BJ (cell line): ENCODE results near the gene LANCL3. TPM values are rescaled to one million over a fixed set of nuclear protein-coding genes. Genes with fewer than 3 reads are reported as not detected.

Source experiments
- CTCF ChIA-PET: fragments of 350-600 bp; formaldehyde crosslinking; extraction: SDS; loops from one replicate; lab custom pipeline; 2021; ENCODE audit warnings: antibody characterized with exemption, inconsistent platforms; lab: Yijun Ruan, JAX
- POLR2A ChIA-PET: fragments of 300-600 bp; sonication (Branson Sonifier 250); formaldehyde crosslinking; extraction: SDS; loops from one replicate; lab custom pipeline; 2021; ENCODE audit warnings: antibody characterized with exemption; lab: Charles Lee
- DNase-seq: peaks from one replicate; pipeline ENCODE4 v3.0.0-alpha.2; 2011; ENCODE audit warnings: low read depth
- H3K27me3 ChIP-seq: 2 replicates; pipeline ENCODE4 v1.6.0; 2011; ENCODE audit warnings: low read length; ENCODE audit not compliant: control insufficient read depth, insufficient read depth
- H3K36me3 ChIP-seq: 2 replicates; pipeline ENCODE4 v1.5.1; 2011; ENCODE audit warnings: low read length; ENCODE audit not compliant: control insufficient read depth, insufficient read depth
- H3K4me3 ChIP-seq: 2 replicates; pipeline ENCODE4 v1.5.1; 2011; ENCODE audit warnings: low read depth, mild to moderate bottlenecking, control low read depth, low read length
- CTCF ChIP-seq: IDR thresholded peaks from 2 replicates; pipeline ENCODE4 v1.5.1; 2011; ENCODE audit warnings: low read depth, mild to moderate bottlenecking, control low read depth, inconsistent platforms, low read length, moderate library complexity; ENCODE audit not compliant: insufficient read depth
- polyA plus RNA-seq: library from polyadenylated mRNA; depleted of rRNA; stranded (reverse); fragments of >200 nt; gene quantifications from 2 replicates; pipeline ENCODE4 v1.2.3, GENCODE V29; 2011

The LANCL3 gene
- polyA plus RNA-seq, 1 experiment, result not detected

- Histone ChIP-seq H3K4me3 (no peak overlapping the region), H3K27me3 (no peaks in the 10 kb centered on the region), H3K36me3 (no peaks in the 10 kb centered on the region)
- ChIA-PET CTCF (no interaction called here), POLR2A (no interaction called here)
- no peak for DNase-seq
- no peak for TF ChIP-seq CTCF
These were observed 105.8 kb downstream of the LANCL3 start for GRCh38 chrX:37677243-37677642.

DNA sequence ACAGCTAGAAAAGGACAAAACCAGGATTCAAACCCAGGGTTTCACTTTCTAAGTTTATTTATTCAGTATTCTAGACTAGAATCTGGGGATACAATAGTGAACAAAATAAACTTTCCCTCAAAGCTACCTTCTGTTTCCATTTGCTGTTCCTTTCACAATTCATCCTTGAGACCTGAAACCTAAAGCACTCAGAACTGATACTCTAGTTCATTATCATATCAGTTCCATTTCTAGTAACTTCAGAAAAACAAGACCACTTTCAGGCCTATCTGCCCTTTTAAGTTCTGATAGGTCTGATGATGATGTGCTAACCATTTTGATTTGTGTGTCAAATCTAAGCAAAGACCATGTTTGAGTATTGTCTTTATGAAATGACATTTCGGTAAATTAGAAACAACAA is 106.3 kb downstream of the LANCL3 start:
- ChIA-PET POLR2A (no interaction called here), CTCF (no interaction called here)
- DNase-seq, result no peak
- no peaks in the 10 kb centered on the region for H3K36me3 ChIP-seq
- H3K27me3 ChIP-seq, result no peaks in the 10 kb centered on the region
- no peak overlapping the region for H3K4me3 ChIP-seq
- TF ChIP-seq CTCF, result no peak

DNA sequence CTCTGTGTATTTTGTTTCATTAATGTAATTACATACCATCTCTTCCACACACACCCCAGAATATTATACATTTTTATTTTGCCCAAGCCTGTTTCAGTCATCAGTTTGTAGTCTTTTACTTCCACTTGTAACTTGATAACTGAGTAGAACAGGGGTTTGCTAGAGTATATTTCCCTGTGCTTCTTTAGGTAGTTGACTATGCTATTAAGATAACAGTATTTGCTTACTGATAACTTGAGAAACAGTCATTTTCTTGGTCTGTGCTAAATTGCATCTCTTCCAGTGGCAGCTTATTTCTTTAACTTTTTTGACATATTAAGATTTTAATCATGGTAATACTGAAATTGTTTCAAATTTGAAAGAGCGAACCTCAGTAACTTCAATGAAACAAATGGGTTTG is 107.1 kb downstream of the LANCL3 start:
- Histone ChIP-seq H3K27me3 (no peaks in the 10 kb centered on the region), H3K4me3 (no peak overlapping the region), H3K36me3 (no peaks in the 10 kb centered on the region)
- ChIA-PET CTCF (no interaction called here), POLR2A (no interaction called here)
- DNase-seq, result no peak
- TF ChIP-seq CTCF, result no peak

DNA sequence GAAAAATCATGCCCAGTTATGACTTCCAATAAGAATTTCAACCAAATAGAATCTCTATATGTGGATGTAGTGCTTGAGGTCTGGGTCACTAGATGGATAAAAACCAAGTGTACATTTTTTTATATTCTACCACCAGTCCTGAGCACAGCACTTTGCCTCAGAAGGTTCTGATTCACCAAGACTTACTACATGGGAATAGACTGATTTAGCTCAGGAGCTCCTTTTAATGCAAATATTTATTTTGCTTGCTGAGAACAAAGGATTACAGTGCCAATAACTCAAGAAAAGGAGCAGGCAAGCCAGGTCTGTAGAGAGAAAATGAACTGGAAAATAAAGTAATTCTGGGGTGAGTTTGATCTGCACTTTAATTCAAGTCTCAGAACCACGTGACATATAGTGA is 107.8 kb downstream of the LANCL3 start:
- Histone ChIP-seq H3K36me3 (no peaks in the 10 kb centered on the region), H3K27me3 (no peaks in the 10 kb centered on the region), H3K4me3 (no peak overlapping the region)
- no peak for TF ChIP-seq CTCF
- ChIA-PET POLR2A (no interaction called here), CTCF (no interaction called here)
- no peak for DNase-seq

DNA sequence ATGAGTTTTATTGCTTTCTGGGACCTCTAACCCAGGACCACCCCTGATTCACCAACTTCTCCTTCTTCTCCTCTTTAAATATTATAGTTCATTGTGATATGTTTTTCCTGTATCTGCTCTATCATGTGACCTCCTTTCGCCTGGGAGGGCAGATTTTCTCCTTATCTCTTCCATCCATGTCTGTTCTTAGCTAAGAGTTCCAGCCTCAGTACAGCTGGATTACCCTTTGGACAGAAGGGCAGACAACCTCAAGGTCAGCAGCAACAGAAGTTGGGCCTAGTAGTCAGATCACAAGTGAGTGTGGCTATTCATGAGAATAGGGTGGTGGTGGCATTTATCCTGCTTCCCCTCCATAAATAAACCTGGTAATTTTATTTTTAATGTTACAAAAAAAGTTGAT is 108.4 kb downstream of the LANCL3 start:
- POLR2A ChIA-PET, result no interaction called here
- no peak for DNase-seq
- CTCF ChIA-PET, result no interaction called here
- no peaks in the 10 kb centered on the region for H3K27me3 ChIP-seq
- H3K4me3 ChIP-seq, result no peak overlapping the region
- H3K36me3 ChIP-seq, result no peaks in the 10 kb centered on the region
- TF ChIP-seq CTCF, result no peak

GRCh38 chrX:37684426-37684825 is 113.0 kb downstream of the LANCL3 start:
- Histone ChIP-seq H3K36me3 (no peaks in the 10 kb centered on the region), H3K27me3 (no peaks in the 10 kb centered on the region), H3K4me3 (no peak overlapping the region)
- CTCF ChIA-PET, result no interaction called here
- no peak for TF ChIP-seq CTCF
- no peak for DNase-seq
- POLR2A ChIA-PET, result no interaction called here
